Body of pancreas (tissue), 4 donors: ENCODE data around the gene SORCS1. TPM values are rescaled to one million over a fixed set of nuclear protein-coding genes. Genes with fewer than 3 reads are reported as not detected.

Experiments used
- ATAC-seq: fragments of 150-250 bp; one replicate; pipeline ENCODE4 v1.9.1; 2016
- DNase-seq, 4 donors: peaks; one replicate each; pipeline ENCODE4 v3.0.0-alpha.2; 2019
- H3K27ac ChIP-seq, 4 donors: fragments of 200-600 bp; sonication (generic); 1 replicate in 3 of 4; 2 replicates in 1 of 4; pipeline versions ENCODE4 v1.5.1 to v1.6.1; 2016 to 2019; ENCODE audit warnings: mild to moderate bottlenecking in 1 of 4, mixed read lengths in 1 of 4, moderate library complexity in 1 of 4
- H3K27me3 ChIP-seq, 2 donors: fragments of 200-600 bp; sonication (generic); one replicate each; pipeline ENCODE4 v1.6.0; 2016; ENCODE audit warnings: mild to moderate bottlenecking in 1 of 2
- H3K36me3 ChIP-seq, 2 donors: fragments of 200-600 bp; sonication (generic); replicated peaks in 1 of 2; 2 replicates each; pipeline ENCODE4 v1.5.1; 2016; ENCODE audit warnings: low read depth in 2 of 2; ENCODE audit not compliant: insufficient read depth in 1 of 2
- H3K4me1 ChIP-seq: fragments of 200-600 bp; sonication (generic); one replicate; pipeline ENCODE4 v1.6.0; 2016
- H3K4me3 ChIP-seq, 2 donors: fragments of 200-600 bp; sonication (generic); 1 replicate in 1 of 2; 2 replicates in 1 of 2; pipeline ENCODE4 v1.5.1; 2016 to 2019
- H3K9me3 ChIP-seq, 3 donors: fragments of 200-600 bp; sonication (generic); 1 replicate in 2 of 3; 2 replicates in 1 of 3; pipeline ENCODE4 v1.5.1; 2016
- CTCF ChIP-seq, 7 experiments: fragments of 450-650 bp in 4 of 7; fragments of 200-600 bp in 3 of 7; sonication (generic) in 3 of 7; IDR thresholded peaks; one replicate each; pipeline ENCODE4 v1.5.1; 2016 to 2019; ENCODE audit warnings: antibody characterized with exemption in 7 of 7
- POLR2A ChIP-seq, 3 donors: fragments of 450-650 bp; IDR thresholded peaks; one replicate each; pipeline ENCODE4 v1.6.1; 2016; ENCODE audit warnings: antibody characterized with exemption in 3 of 3, mild to moderate bottlenecking in 2 of 3
- WGBS, 2 donors: methylation state at CpG; one replicate each; pipeline ENCODE4 v1.1.5; 2017; 5-methylcytosine and 5-hydroxymethylcytosine counted together
- intact Hi-C: fragments of 100-400 bp; cut with DNase I; formaldehyde crosslinking; loops from one replicate; pipeline ENCODE4 v1.15.1; 2023
- total RNA-seq, 2 donors: library from RNA; depleted of rRNA; stranded (reverse); fragments of >200 nt; gene quantifications; one replicate each; pipeline ENCODE4 v1.1.0, GENCODE V29; 2016

Gene SORCS1
- total RNA-seq, 2 donors from 2014 or later, result 1.3 to 6.0 TPM

- H3K27ac ChIP-seq, result no peak overlapping the region
- ATAC-seq (no peak), DNase-seq (no peak)
- no peak for TF ChIP-seq CTCF (IDR thresholded peaks at IDR 0.05)
- TF ChIP-seq POLR2A (IDR thresholded peaks at IDR 0.05), result no peak
- H3K36me3 ChIP-seq, result no peaks in the 10 kb centered on the region
- WGBS, 2 donors, result 68 to 71% methylated on average over 4 to 7 of the region's 7 CpGs
- intact Hi-C loops, result no loop called here
- no peaks in the 10 kb centered on the region for H3K27me3 ChIP-seq
- H3K4me1 ChIP-seq, result no peaks in the 10 kb centered on the region
- no peaks in the 10 kb centered on the region for H3K9me3 ChIP-seq
- H3K4me3 ChIP-seq, result no peak overlapping the region
Measured at GRCh38 chr10:106866244-106866845, 298.2 kb downstream of the SORCS1 start.

GRCh38 chr10:106864031-106864430, 300.5 kb downstream of the SORCS1 start:
- no peaks in the 10 kb centered on the region for H3K4me1 ChIP-seq
- H3K9me3 ChIP-seq, result no peaks in the 10 kb centered on the region
- H3K27ac ChIP-seq, result no peak overlapping the region
- DNase-seq (no peak), ATAC-seq (no peak)
- H3K27me3 ChIP-seq, result no peaks in the 10 kb centered on the region
- no peak for TF ChIP-seq CTCF (IDR thresholded peaks at IDR 0.05)
- TF ChIP-seq POLR2A (IDR thresholded peaks at IDR 0.05), result no peak
- no peak overlapping the region for H3K4me3 ChIP-seq
- H3K36me3 ChIP-seq, result no peaks in the 10 kb centered on the region
- intact Hi-C loops, result no loop called here
- 70 to 76% methylated on average over 8 of the region's 8 CpGs for WGBS, 2 donors

GRCh38 chr10:106863549-106863948, 301.0 kb downstream of the SORCS1 start:
- WGBS, 2 donors, result 52 to 54% methylated on average over 2 of the region's 2 CpGs
- Histone ChIP-seq H3K36me3 (no peaks in the 10 kb centered on the region), H3K27ac (no peak overlapping the region), H3K27me3 (no peaks in the 10 kb centered on the region), H3K9me3 (no peaks in the 10 kb centered on the region), H3K4me3 (no peak overlapping the region), H3K4me1 (no peaks in the 10 kb centered on the region)
- intact Hi-C loops, result no loop called here
- ATAC-seq (no peak), DNase-seq (no peak)
- TF ChIP-seq POLR2A (IDR thresholded peaks at IDR 0.05) (no peak), CTCF (IDR thresholded peaks at IDR 0.05) (no peak)

- no peak for TF ChIP-seq CTCF (IDR thresholded peaks at IDR 0.05)
- Histone ChIP-seq H3K27me3 (no peaks in the 10 kb centered on the region), H3K4me3 (no peak overlapping the region), H3K27ac (no peak overlapping the region), H3K9me3 (peaks cover 0 to 8% (median 0%) of the 10 kb centered on the region in 3 donors), H3K36me3 (no peaks in the 10 kb centered on the region), H3K4me1 (no peaks in the 10 kb centered on the region)
- DNase-seq (no peak), ATAC-seq (no peak)
- WGBS, 2 donors, result 76 to 84% methylated on average over 4 of the region's 4 CpGs
- intact Hi-C loops, result no loop called here
Measured at GRCh38 chr10:106859892-106860652, 304.4 kb downstream of the SORCS1 start.

- WGBS, 2 donors, result 59 to 68% methylated on average over 6 of the region's 6 CpGs
- Histone ChIP-seq H3K4me1 (no peaks in the 10 kb centered on the region), H3K27me3 (no peaks in the 10 kb centered on the region), H3K9me3 (peaks cover 0 to 12% (median 0%) of the 10 kb centered on the region in 3 donors), H3K27ac (no peak overlapping the region), H3K4me3 (no peak overlapping the region), H3K36me3 (no peaks in the 10 kb centered on the region)
- DNase-seq (no peak), ATAC-seq (no peak)
- intact Hi-C loops, result no loop called here
- no peak for TF ChIP-seq CTCF (IDR thresholded peaks at IDR 0.05)
- TF ChIP-seq POLR2A (IDR thresholded peaks at IDR 0.05), result no peak
Measured at GRCh38 chr10:106857728-106858127, 306.8 kb downstream of the SORCS1 start.
